Measurements from ENCODE around the gene RPS15.

The RPS15 gene

DNA sequence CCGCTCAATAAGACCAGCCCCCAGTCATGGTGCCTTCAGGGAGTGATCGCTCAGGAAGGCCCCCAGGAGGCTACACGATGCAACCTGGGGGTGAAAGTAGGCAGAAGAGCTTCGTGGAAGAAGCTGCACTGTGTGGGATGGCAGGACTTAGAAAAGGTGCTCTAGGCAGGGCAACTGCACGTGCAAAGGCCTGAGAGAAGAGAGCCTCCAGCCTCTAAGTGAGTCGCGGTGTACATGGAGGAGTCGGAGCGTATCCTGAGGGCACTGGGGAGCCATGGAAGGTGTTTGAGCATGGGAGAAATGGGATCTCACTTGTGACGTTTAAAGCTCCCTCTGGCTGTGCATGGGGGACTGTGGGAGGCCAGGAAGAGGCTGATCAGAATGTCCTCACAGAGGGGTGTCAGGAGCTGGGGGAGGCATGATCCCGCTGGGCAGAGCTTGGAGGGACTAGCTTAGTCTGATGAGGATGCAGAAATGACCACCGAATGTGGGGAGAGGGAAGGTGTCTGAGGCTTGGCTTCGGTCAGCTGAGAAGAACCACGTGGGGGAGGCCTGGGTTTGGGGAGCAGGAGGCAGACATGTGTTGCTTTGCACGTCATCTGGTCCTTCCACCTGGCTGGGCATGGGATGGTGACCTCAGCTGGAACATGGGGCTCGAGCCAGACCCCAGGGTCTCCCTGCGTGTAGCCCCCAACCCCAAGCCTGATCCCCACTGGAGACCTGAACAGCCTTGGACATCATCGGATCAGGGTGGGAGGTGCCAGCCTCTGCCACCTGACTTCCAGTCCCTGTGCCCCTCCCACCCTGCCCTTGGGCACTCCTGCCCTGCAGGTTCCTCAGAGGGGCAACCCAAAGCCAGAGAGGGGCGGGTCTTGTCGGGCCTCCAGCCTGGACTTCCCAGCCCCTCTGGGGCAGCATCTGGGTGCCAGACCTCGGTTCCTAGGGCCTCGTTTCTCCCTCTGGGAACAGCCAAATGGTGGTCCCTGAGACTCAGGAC lies 12.8 kb downstream of the RPS15 start:
- DNase-seq (ENCODE audit: low read depth in 1 of 2, low spot score in 1 of 2) = no peak

- DNase-seq (ENCODE audit: low read depth in 1 of 2, low spot score in 1 of 2) = no peak
These were observed 14.0 kb downstream of the RPS15 start for GRCh38 chr19:1451916-1452801.

DNA sequence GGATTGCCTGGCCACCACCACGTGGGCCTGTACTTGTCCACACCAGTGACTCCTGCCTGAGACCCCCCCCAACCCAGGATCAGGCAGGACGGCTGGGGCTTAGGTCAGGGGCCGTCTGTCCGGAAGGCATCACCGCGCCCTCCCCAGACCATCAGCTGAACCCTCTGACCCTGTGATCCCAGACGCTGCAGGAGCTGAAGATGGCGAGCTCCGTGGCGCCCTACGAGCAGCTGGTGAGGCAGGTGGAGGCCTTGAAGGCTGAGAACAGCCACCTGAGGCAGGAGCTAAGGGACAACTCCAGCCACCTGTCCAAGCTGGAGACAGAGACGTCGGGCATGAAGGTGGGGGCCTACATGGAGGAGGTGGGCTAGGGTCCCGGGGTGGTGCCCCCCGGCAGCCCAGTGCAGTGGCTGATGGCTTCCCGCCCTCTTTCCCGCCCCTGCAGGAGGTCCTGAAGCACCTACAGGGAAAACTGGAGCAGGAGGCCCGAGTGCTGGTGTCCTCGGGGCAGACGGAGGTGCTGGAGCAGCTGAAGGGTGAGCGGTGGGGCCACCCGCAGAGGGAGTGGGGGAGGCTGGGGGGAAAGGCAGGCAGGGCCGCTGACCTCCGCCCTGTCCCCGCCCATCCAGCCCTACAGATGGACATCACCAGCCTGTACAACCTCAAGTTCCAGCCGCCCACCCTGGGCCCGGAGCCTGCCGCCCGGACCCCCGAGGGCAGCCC lies 14.8 kb downstream of the RPS15 start:
- DNase-seq (ENCODE audit: low read depth in 1 of 2, low spot score in 1 of 2) = no peak

DNA sequence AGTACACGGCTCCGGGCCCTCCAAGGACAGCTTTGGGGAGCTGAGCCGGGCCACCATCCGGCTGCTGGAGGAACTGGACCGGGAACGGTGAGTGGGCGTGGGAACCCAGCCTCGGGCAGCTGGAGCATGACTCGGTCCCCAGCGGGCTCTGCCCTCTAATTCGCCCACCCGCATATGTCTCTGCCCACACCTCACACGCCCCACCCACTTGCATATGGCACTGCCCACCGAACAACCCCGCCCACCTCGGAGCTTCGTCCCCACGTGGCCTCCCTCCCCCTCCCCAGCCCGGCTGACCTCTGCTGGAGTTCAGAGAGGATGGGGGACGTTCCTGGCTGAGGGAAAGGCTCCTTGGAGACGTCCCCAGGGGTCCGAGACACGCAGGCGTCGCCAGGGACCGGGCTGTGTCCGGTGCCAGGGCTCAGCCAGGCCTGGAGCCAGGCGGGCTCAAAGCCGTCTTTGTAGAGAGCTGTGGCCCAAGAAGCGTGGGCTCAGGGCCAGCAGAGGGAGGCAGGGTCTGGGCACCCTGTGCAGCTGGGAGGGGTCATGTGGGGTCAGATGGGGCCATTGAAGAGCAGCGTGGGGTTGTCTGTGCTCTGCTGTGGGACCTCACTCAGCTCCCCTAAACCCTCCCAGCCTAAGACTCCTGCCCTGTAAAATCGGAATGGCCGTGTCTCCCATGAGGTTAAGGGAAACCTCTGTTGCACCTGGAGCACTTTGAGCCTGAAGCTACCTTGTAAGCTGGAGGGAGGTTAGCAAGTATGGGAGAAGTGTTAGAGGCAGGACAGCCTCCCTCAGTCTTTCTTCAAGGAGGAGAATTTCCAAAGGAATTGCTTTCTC lies 15.5 kb downstream of the RPS15 start:
- no peak for DNase-seq (ENCODE audit: low read depth in 1 of 2, low spot score in 1 of 2)

GRCh38 chr19:1455002-1455335 lies 16.8 kb downstream of the RPS15 start:
- DNase-seq (ENCODE audit: low read depth in 1 of 2, low spot score in 1 of 2) = no peak

- no peak for DNase-seq (ENCODE audit: low read depth in 1 of 2, low spot score in 1 of 2)
These were observed 17.3 kb downstream of the RPS15 start for GRCh38 chr19:1455336-1456120.

- no peak for DNase-seq (ENCODE audit: low read depth in 1 of 2, low spot score in 1 of 2)
These were observed 18.1 kb downstream of the RPS15 start for GRCh38 chr19:1456121-1456900.

DNA sequence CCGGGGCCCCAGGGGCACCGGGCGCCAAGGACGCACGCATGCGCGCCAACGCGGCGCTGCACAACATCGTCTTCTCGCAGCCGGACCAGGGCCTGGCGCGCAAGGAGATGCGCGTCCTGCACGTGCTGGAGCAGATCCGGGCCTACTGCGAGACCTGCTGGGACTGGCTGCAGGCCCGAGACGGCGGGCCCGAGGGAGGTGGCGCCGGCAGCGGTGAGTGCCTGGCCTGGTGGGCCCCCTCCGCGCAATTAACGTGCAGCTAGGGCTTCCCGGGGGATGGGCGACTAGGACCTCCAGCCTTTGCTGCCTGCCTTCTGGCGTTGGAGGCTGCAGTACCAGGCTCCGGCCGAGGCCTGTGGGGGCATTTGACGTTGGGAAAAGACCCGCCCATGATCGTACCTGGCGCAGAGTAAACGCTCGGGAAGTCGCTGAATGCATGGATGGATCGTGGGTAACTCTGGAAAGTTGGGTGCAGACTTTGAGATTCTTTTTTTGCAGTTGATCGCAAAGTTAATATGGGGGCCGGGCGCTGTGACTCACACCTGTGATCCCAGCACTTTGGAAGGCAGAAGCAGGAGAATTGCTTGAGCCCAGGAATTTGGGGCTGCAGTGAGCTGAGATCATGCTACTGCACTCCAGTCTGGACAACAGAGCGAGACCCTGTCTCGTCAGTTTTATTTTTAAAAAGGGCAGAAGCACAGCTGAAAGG lies 19.0 kb downstream of the RPS15 start:
- DNase-seq (ENCODE audit: low read depth in 1 of 2, low spot score in 1 of 2) = no peak

GRCh38 chr19:1457892-1458291 lies 19.7 kb downstream of the RPS15 start:
- no peak for DNase-seq (ENCODE audit: low read depth in 1 of 2, low spot score in 1 of 2)

GRCh38 chr19:1459479-1459878 lies 21.3 kb downstream of the RPS15 start:
- no peak for DNase-seq (ENCODE audit: low read depth in 1 of 2, low spot score in 1 of 2)

DNA sequence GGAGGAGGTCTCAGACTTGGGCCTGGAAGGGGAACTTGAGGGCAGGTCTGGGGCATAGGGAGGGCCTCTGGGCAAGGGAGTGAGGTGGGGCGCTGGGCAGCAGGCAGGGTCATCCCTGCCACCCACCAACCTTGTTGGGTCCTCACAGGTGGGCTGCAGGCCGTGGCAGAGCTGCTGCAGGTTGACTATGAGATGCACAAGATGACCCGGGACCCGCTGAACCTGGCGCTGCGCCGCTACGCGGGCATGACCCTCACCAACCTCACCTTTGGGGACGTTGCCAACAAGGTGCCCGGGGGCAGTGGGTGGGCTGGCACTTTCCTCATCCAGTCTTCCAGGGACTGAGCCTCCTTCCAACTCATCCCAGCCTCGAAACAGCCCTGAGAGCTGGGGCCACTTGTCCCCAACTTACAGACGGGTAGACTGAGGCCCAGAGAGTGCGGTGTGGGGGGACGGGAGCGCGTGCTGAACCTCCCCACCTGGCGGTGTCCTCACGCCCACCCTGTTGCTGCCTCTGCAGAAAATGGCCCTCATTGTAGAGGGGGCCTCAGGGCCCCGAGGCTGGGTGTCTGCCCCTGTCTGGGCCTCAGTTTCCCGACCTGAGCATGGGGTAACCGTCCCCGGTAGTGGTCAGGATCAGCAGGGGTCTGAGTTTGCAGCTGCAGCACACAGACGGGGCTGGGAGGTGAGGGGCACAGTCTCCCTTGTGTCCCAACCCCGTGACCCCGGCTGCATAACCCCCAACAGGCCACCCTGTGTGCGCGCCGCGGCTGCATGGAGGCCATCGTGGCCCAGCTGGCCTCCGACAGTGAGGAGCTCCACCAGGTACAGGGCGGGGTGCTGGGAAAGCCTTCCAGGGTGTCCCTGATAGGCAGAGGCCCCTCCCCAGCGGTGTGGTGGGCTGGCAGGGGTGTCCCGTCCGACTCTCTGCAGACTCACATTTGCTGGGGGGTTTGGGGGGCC lies 22.1 kb downstream of the RPS15 start:
- no peak for DNase-seq (ENCODE audit: low read depth in 1 of 2, low spot score in 1 of 2)

GRCh38 chr19:1461862-1462261 lies 23.7 kb downstream of the RPS15 start:
- no peak for DNase-seq (ENCODE audit: low read depth in 1 of 2, low spot score in 1 of 2)

GRCh38 chr19:1465191-1466016 lies 27.2 kb downstream of the RPS15 start:
- DNase-seq (ENCODE audit: low read depth in 1 of 2, low spot score in 1 of 2) = no peak

- DNase-seq (ENCODE audit: low read depth in 1 of 2, low spot score in 1 of 2) = no peak
These were observed 27.8 kb downstream of the RPS15 start for GRCh38 chr19:1466018-1466460.

DNA sequence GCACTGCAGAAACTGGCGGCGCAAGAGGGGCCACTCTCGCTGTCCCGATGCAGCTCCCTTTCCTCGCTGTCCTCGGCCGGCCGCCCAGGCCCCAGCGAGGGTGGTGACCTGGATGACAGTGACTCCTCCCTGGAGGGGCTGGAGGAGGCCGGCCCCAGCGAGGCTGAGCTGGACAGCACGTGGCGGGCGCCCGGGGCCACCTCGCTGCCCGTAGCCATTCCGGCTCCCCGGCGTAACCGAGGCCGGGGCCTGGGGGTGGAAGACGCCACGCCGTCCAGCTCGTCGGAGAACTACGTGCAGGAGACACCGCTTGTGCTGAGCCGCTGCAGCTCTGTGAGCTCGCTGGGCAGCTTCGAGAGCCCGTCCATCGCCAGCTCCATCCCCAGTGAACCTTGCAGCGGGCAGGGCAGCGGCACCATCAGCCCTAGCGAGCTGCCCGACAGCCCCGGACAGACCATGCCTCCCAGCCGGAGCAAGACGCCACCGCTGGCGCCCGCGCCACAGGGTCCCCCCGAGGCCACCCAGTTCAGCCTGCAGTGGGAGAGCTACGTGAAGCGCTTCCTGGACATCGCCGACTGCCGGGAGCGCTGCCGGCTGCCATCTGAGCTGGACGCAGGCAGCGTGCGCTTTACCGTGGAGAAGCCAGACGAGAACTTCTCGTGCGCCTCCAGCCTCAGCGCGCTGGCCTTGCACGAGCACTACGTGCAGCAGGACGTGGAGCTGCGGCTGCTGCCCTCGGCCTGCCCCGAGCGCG lies 28.4 kb downstream of the RPS15 start:
- DNase-seq (ENCODE audit: low read depth in 1 of 2, low spot score in 1 of 2) = no peak

DNA sequence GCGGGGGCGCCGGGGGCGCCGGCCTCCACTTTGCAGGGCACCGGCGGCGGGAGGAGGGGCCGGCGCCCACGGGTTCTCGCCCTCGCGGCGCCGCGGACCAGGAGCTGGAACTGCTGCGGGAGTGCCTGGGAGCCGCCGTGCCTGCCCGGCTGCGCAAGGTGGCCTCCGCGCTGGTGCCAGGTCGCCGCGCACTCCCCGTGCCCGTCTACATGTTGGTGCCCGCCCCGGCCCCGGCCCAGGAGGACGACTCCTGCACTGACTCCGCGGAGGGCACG lies 29.0 kb downstream of the RPS15 start:
- no peak for DNase-seq (ENCODE audit: low read depth in 1 of 2, low spot score in 1 of 2)

Measured in activated CD4-positive, alpha-beta T cell treated with anti-CD3 and anti-CD28 coated beads, Interleukin-2, amount 50 U/mL, for 24 hours (primary cell).